ENCODE measurements around the gene MRGPRX3. TPM values are rescaled to one million over a fixed set of nuclear protein-coding genes. Genes with fewer than 3 reads are reported as not detected.

MRGPRX3 gene
- total RNA-seq, 1 experiment from 2014 or later, result not detected

DNA sequence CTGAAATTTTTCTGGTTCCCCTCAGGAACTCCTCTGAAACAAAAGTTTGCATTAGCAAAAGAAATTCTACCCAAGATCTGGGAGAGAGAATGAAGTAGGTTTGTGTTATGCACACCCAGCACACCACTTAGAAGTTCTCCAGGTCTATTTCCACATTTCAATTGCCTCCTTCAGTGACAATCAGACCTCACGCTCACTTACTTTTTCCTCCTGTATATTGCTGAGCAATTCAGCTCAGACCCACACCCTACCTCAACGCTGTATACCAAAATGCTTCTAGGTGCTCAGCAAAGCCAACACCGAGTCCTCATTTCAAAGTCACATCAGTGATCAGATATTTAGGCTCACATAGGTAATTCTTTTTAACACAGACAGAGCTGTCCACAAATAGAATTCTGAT, 19.2 kb downstream of the MRGPRX3 start:
- Histone ChIP-seq H3K27ac (ENCODE audit: low read length) (no peak overlapping the region), H3K27me3 (ENCODE audit: control insufficient read depth, insufficient read depth, low read length) (peaks cover 28% of the 10 kb centered on the region), H3K36me3 (ENCODE audit: control insufficient read depth, insufficient read depth, low read length) (no peaks in the 10 kb centered on the region), H3K9me3 (ENCODE audit: control insufficient read depth, insufficient read depth, low read depth, low read length) (no peaks in the 10 kb centered on the region), H3K4me3 (ENCODE audit: low read depth in 2 of 2, low read length in 2 of 2) (no peak overlapping the region), H3K4me1 (ENCODE audit: control insufficient read depth, insufficient read depth, low read length) (no peaks in the 10 kb centered on the region)
- ATAC-seq (no peak), DNase-seq (ENCODE audit: low read depth, low spot score) (no peak)
- CTCF ChIA-PET, result no interaction called here
- in situ Hi-C loops (cut with HindIII; ENCODE audit: low pct_unique_long_range_greater_than_20kb, low sequenced_read_pairs), result no loop called here
- TF ChIP-seq, protein P1, sequence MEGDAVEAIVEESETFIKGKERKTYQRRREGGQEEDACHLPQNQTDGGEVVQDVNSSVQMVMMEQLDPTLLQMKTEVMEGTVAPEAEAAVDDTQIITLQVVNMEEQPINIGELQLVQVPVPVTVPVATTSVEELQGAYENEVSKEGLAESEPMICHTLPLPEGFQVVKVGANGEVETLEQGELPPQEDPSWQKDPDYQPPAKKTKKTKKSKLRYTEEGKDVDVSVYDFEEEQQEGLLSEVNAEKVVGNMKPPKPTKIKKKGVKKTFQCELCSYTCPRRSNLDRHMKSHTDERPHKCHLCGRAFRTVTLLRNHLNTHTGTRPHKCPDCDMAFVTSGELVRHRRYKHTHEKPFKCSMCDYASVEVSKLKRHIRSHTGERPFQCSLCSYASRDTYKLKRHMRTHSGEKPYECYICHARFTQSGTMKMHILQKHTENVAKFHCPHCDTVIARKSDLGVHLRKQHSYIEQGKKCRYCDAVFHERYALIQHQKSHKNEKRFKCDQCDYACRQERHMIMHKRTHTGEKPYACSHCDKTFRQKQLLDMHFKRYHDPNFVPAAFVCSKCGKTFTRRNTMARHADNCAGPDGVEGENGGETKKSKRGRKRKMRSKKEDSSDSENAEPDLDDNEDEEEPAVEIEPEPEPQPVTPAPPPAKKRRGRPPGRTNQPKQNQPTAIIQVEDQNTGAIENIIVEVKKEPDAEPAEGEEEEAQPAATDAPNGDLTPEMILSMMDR (IDR thresholded peaks at IDR 0.05), result no peak
- TF ChIP-seq, protein P2, sequence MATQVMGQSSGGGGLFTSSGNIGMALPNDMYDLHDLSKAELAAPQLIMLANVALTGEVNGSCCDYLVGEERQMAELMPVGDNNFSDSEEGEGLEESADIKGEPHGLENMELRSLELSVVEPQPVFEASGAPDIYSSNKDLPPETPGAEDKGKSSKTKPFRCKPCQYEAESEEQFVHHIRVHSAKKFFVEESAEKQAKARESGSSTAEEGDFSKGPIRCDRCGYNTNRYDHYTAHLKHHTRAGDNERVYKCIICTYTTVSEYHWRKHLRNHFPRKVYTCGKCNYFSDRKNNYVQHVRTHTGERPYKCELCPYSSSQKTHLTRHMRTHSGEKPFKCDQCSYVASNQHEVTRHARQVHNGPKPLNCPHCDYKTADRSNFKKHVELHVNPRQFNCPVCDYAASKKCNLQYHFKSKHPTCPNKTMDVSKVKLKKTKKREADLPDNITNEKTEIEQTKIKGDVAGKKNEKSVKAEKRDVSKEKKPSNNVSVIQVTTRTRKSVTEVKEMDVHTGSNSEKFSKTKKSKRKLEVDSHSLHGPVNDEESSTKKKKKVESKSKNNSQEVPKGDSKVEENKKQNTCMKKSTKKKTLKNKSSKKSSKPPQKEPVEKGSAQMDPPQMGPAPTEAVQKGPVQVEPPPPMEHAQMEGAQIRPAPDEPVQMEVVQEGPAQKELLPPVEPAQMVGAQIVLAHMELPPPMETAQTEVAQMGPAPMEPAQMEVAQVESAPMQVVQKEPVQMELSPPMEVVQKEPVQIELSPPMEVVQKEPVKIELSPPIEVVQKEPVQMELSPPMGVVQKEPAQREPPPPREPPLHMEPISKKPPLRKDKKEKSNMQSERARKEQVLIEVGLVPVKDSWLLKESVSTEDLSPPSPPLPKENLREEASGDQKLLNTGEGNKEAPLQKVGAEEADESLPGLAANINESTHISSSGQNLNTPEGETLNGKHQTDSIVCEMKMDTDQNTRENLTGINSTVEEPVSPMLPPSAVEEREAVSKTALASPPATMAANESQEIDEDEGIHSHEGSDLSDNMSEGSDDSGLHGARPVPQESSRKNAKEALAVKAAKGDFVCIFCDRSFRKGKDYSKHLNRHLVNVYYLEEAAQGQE (IDR thresholded peaks at IDR 0.05; ENCODE audit: insufficient read depth in 1 of 2, low read depth in 2 of 2, low read length in 1 of 2), result no peak
- POLR2A ChIA-PET, result no interaction called here
- intact Hi-C loops (cut with micrococcal nuclease; ENCODE audit: unreplicated experiment), result no loop called here
- BruUV-seq (replicated peaks), result no TSS peak

DNA sequence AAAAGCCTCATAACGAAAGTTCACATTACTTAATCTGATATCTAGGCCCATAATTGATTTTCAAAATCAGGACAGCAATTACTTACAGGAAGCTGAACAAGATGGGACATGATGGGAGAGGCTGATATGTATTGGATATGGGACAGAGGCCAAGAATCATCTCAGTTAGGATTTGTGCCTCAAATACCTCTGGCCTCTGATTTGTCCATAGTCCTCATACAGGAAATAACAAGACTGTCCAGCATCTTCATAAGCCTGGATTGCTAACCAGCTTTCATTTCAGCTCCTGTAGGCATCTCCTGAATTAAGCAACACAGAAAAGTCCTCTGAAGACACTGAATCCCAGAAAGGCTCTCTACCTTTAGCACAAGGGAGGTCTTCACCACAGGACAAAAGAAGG, 36.0 kb downstream of the MRGPRX3 start:
- TF ChIP-seq, protein P1 (IDR thresholded peaks at IDR 0.05), result no peak
- TF ChIP-seq SIN3A (IDR thresholded peaks at IDR 0.05; ENCODE audit: borderline replicate concordance, insufficient read depth, low read depth, low read length), result no peak
- TF ChIP-seq POLR2AphosphoS5 (IDR thresholded peaks at IDR 0.05; ENCODE audit: low read depth, low read length), result no peak
- TF ChIP-seq, protein P2 (IDR thresholded peaks at IDR 0.05; ENCODE audit: insufficient read depth in 1 of 2, low read depth in 2 of 2, low read length in 1 of 2), result no peak
- no peak for TF ChIP-seq TCF7L2 (IDR thresholded peaks at IDR 0.05; ENCODE audit: low read depth, low read length)
- no peak overlapping the region for H3K4me3 ChIP-seq (ENCODE audit: low read depth in 2 of 2, low read length in 2 of 2)
- no peaks in the 10 kb centered on the region for H3K36me3 ChIP-seq (ENCODE audit: control insufficient read depth, insufficient read depth, low read length)
- ATAC-seq (no peak), DNase-seq (ENCODE audit: low read depth, low spot score) (no peak)
- CTCF ChIA-PET, result no interaction called here
- H3K27ac ChIP-seq (ENCODE audit: low read length), result no peak overlapping the region
- POLR2A ChIA-PET, result no interaction called here
- in situ Hi-C loops (cut with HindIII; ENCODE audit: low pct_unique_long_range_greater_than_20kb, low sequenced_read_pairs), result no loop called here
- no TSS peak for BruUV-seq (replicated peaks)
- intact Hi-C loops (cut with micrococcal nuclease; ENCODE audit: unreplicated experiment), result no loop called here
- no peaks in the 10 kb centered on the region for H3K9me3 ChIP-seq (ENCODE audit: control insufficient read depth, insufficient read depth, low read depth, low read length)
- H3K27me3 ChIP-seq (ENCODE audit: control insufficient read depth, insufficient read depth, low read length), result peaks cover 8% of the 10 kb centered on the region
- H3K4me1 ChIP-seq (ENCODE audit: control insufficient read depth, insufficient read depth, low read length), result no peaks in the 10 kb centered on the region

Measured in Panc1 (cell line).